Spleen (tissue), 7 donors: ENCODE results near the gene MAGI2.

Source experiments
- CTCF ChIP-seq, 11 experiments: fragments of 200-600 bp in 7 of 11; fragments of 450-650 bp in 4 of 11; sonication (generic) in 4 of 11; IDR thresholded peaks in 8 of 11; conservative IDR thresholded peaks in 3 of 11; 1 replicate in 7 of 11; 2 replicates in 4 of 11; pipeline versions ENCODE4 v1.4.0 to v1.8.0; 2016 to 2021; ENCODE audit warnings: antibody characterized with exemption in 11 of 11, inconsistent platforms in 4 of 11, mild to moderate bottlenecking in 1 of 11
- POLR2A ChIP-seq, 3 donors: fragments of 450-650 bp; IDR thresholded peaks; one replicate each; pipeline ENCODE4 v1.5.1; 2017; ENCODE audit warnings: antibody characterized with exemption in 3 of 3, mild to moderate bottlenecking in 1 of 3
- donor health status: DM: no; HTN: no; CAD: no; lungs with moderate emphysema.
- donor health status: DM: no; HTN: no; CAD: no.
- donor health status: DM: no; HTN: no; CAD: no.

- TF ChIP-seq CTCF (IDR thresholded peaks at IDR 0.05 in 8 of 11, conservative IDR thresholded peaks at IDR 0.05 in 3 of 11) (no peak), POLR2A (IDR thresholded peaks at IDR 0.05) (no peak)
These were observed 1279.8 kb downstream of the MAGI2 start for GRCh38 chr7:78173666-78174065.
